Measurements from ENCODE around the gene CABYR. TPM values are rescaled to one million over a fixed set of nuclear protein-coding genes. Genes with fewer than 3 reads are reported as not detected.

Gene CABYR
- total and polyA plus RNA-seq, 2 of the 8 experiments (the other 6 are each of a cell fraction or from before 2014, with no cell fraction given), result 14.5 to 18.8 TPM

DNA sequence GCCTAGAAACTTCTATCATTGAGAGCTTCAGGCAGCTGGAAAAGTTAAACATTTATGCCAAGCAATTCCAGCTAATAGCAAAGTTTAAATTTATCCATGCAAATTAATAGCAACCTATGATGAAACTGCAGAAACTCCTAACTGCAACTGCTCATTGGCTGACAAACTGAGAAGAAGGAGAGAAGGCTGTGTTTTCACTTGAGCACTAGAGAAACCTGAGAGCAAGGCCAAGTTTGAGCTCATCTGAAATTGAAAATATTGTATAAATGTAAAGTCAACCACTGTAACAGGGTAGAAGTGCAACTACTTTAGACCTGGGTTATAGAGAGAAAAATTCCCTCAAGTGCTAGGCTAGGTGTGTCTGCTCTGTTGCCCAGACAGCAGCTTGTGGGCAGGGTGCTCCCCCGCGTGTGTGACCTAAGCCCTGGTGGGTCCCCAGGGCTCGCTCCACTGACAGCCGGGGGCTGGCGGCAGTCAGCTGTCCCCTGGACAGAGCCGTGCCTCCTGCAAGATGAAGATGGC, 50.2 kb downstream of the CABYR start:
- H2AK5ac ChIP-seq (ENCODE audit: low read depth, low read length), result no peak overlapping the region
- no peak overlapping the region for H3K4me2 ChIP-seq (ENCODE audit: insufficient read depth in 1 of 2, low read depth in 2 of 2, low read length in 2 of 2)
- no peak overlapping the region for H4K8ac ChIP-seq (ENCODE audit: extremely low read depth, insufficient read depth, low read length)
- peaks cover 0 to 2% (median 0%) of the 10 kb centered on the region in 4 experiments; a peak in 2 of 8 replicates for H3K36me3 ChIP-seq (ENCODE audit: control insufficient read depth in 2 of 4, insufficient read depth in 4 of 4, low read length in 3 of 4)
- peak overlapping the region; percentile 11; the same call in 1 of the 2 replicates for H2BK5ac ChIP-seq (ENCODE audit: low read depth, low read length)
- no peak overlapping the region for H3K18ac ChIP-seq (ENCODE audit: extremely low read depth, low read length)
- H3K4me1 ChIP-seq (replicated peaks in 1 of 4; ENCODE audit: control insufficient read depth in 3 of 4, insufficient read depth in 4 of 4, low read length in 3 of 4), result 0 out of 7 replicates have a peak, but pooled peaks cover 0 to 2% (median under 1%) of the 10 kb centered on the region in 4 experiments
- no peak overlapping the region for H3K4ac ChIP-seq (replicated peaks; ENCODE audit: insufficient read length, low read depth, low read length)
- H3K56ac ChIP-seq (replicated peaks; ENCODE audit: insufficient read length, low read depth, low read length), result no peak overlapping the region
- CTCF ChIA-PET (ENCODE audit: partially characterized antibody), result interaction anchor here (1.6 to 4.1 kb wide), 2 partner anchors 12 to 31 kb away, joined by 6 to 29 read pairs; no protein-coding TSS in a partner anchor
- no peaks in the 10 kb centered on the region for H4K20me1 ChIP-seq (replicated peaks in 1 of 2; ENCODE audit: control insufficient read depth in 1 of 2, insufficient read depth in 2 of 2, low read length in 2 of 2)
- no peak overlapping the region for H4K91ac ChIP-seq (replicated peaks; ENCODE audit: insufficient read length, low read length)
- H4K5ac ChIP-seq (ENCODE audit: insufficient read length, low read depth, low read length), result no peak overlapping the region
- H3K9ac ChIP-seq (replicated peaks in 1 of 4; ENCODE audit: extremely low read depth in 1 of 4, low read depth in 3 of 4, low read length in 3 of 4), result no peak overlapping the region
- POLR2A ChIA-PET (ENCODE audit: partially characterized antibody), result interaction anchor here (3.0 kb wide), 1 partner anchor 50 kb away, joined by 10 read pairs; the partner anchor contains the start of gene CABYR
- no peak overlapping the region for H2BK120ac ChIP-seq (replicated peaks; ENCODE audit: low read depth, low read length)
- no peak overlapping the region for H2BK15ac ChIP-seq (ENCODE audit: low read length)
- H3K79me1 ChIP-seq (ENCODE audit: low read depth, low read length), result 0 out of 2 replicates have a peak, but pooled peaks cover 2% of the 10 kb centered on the region
- no peak overlapping the region for H3K23ac ChIP-seq (ENCODE audit: insufficient read length)
- H3K23me2 ChIP-seq (ENCODE audit: low read depth, low read length), result no peaks in the 10 kb centered on the region
- no peak for DNase-seq (ENCODE audit: low read depth in 1 of 2, low spot score in 2 of 2)
- FAIRE-seq, result no peak
- no peak overlapping the region for H2BK20ac ChIP-seq (ENCODE audit: low read length)
- no peak overlapping the region for H2AFZ ChIP-seq (ENCODE audit: low read length)
- no peaks in the 10 kb centered on the region for H3K9me3 ChIP-seq (ENCODE audit: insufficient read depth in 2 of 2, low read depth in 1 of 2, low read length in 1 of 2)
- H2BK12ac ChIP-seq (ENCODE audit: low read depth, low read length), result no peak overlapping the region
- TF ChIP-seq CTBP2 (IDR thresholded peaks at IDR 0.05; ENCODE audit: borderline replicate concordance, insufficient read depth, insufficient read length, low read length) (no peak), EZH2 (IDR thresholded peaks at IDR 0.05; ENCODE audit: low read depth, low read length, severe bottlenecking) (no peak), CBX5 (IDR thresholded peaks at IDR 0.05; ENCODE audit: low read depth, low read length) (no peak), NANOG (IDR thresholded peaks at IDR 0.05; ENCODE audit: insufficient read depth, low read depth, low read length, poor library complexity, severe bottlenecking) (no peak), CHD2 (IDR thresholded peaks at IDR 0.05; ENCODE audit: low read length) (no peak)
- TF ChIP-seq, protein P1, sequence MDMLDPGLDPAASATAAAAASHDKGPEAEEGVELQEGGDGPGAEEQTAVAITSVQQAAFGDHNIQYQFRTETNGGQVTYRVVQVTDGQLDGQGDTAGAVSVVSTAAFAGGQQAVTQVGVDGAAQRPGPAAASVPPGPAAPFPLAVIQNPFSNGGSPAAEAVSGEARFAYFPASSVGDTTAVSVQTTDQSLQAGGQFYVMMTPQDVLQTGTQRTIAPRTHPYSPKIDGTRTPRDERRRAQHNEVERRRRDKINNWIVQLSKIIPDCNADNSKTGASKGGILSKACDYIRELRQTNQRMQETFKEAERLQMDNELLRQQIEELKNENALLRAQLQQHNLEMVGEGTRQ (IDR thresholded peaks at IDR 0.05; ENCODE audit: low read length), result no peak
- TF ChIP-seq, protein P2, sequence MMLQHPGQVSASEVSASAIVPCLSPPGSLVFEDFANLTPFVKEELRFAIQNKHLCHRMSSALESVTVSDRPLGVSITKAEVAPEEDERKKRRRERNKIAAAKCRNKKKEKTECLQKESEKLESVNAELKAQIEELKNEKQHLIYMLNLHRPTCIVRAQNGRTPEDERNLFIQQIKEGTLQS (IDR thresholded peaks at IDR 0.05; ENCODE audit: insufficient read depth, low read depth, low read length), result no peak
- no peaks in the 10 kb centered on the region for H3K27me3 ChIP-seq (replicated peaks in 1 of 4; ENCODE audit: control insufficient read depth in 3 of 4, extremely low read depth in 1 of 4, insufficient read depth in 3 of 4, low read length in 3 of 4)
- no peaks in the 10 kb centered on the region for H3K79me2 ChIP-seq (ENCODE audit: control insufficient read depth in 1 of 2, insufficient read depth in 2 of 2, low read length in 2 of 2)
- H3K4me3 ChIP-seq (ENCODE audit: extremely low read depth in 1 of 4, insufficient read depth in 2 of 4, low read depth in 3 of 4, low read length in 4 of 4), result no peak overlapping the region
- peak overlapping the region; percentile 24; the same call in 1 of the 2 replicates for H3K27ac ChIP-seq (ENCODE audit: low read depth, low read length)
- 83% methylated on average over 6 of the region's 6 CpGs; no CpG with 5 or more reads in 1 of the 2 experiments for WGBS, 2 experiments (ENCODE audit: extremely low coverage in 1 of 2, insufficient coverage in 1 of 2, insufficient read length in 1 of 2, insufficient replicate concordance in 2 of 2, low coverage in 1 of 2, low lambda C conversion rate in 2 of 2, missing lambda C conversion rate in 1 of 2)
- no peak overlapping the region for H3K14ac ChIP-seq (ENCODE audit: insufficient read length)

Measured in H1 (cell line).